MCF 10A (cell line): ENCODE data around the gene HIC2. TPM values are rescaled to one million over a fixed set of nuclear protein-coding genes. Genes with fewer than 3 reads are reported as not detected.
"Not testable (repeated sequence)": the region's sequence is repeated elsewhere in the genome, so short reads cannot be mapped to it uniquely, and the experiment has no call there.

Source experiments
- BruUV-seq: library from RNA; stranded (reverse); fragments of 400-500 nt; replicated peaks from 2 replicates; lab custom pipeline; 2021; lab: Mats Ljungman, UMichigan
- CTCF ChIA-PET: fragments of 300-600 bp; sonication (Branson Sonifier 250); formaldehyde crosslinking; extraction: SDS; loops from one replicate; lab custom pipeline; 2021; ENCODE audit warnings: antibody characterized with exemption, inconsistent platforms; lab: Yijun Ruan, JAX
- POLR2A ChIA-PET: fragments of 300-600, 350-650 bp; sonication (Branson Sonifier 250); formaldehyde crosslinking; extraction: SDS; loops from one replicate; lab custom pipeline; 2020; ENCODE audit warnings: antibody characterized with exemption, inconsistent platforms; lab: Yijun Ruan, JAX
- DNase-seq: peaks from one replicate; pipeline ENCODE4 v3.0.0-alpha.2; 2018; ENCODE audit not compliant: unreplicated experiment
- H3K27ac Mint-ChIP-seq: one replicate; pipeline ENCODE4 v1.8.0; 2022; ENCODE audit warnings: mild to moderate bottlenecking, low read depth, mixed read lengths; ENCODE audit not compliant: unreplicated experiment
- H3K27me3 Mint-ChIP-seq: one replicate; pipeline ENCODE4 v1.8.0; 2022; ENCODE audit warnings: mixed read lengths; ENCODE audit not compliant: insufficient read depth, unreplicated experiment
- H3K36me3 Mint-ChIP-seq: one replicate; pipeline ENCODE4 v1.8.0; 2022; ENCODE audit warnings: mild to moderate bottlenecking, moderate library complexity, mixed read lengths; ENCODE audit not compliant: insufficient read depth, unreplicated experiment
- H3K4me1 Mint-ChIP-seq: one replicate; pipeline ENCODE4 v1.8.0; 2022; ENCODE audit warnings: mixed read lengths; ENCODE audit not compliant: insufficient read depth, unreplicated experiment
- H3K4me3 Mint-ChIP-seq: one replicate; pipeline ENCODE4 v1.8.0; 2022; ENCODE audit warnings: mild to moderate bottlenecking, moderate library complexity, mixed read lengths; ENCODE audit not compliant: unreplicated experiment
- H3K9me3 Mint-ChIP-seq: one replicate; pipeline ENCODE4 v1.8.0; 2022; ENCODE audit warnings: mixed read lengths; ENCODE audit not compliant: unreplicated experiment
- intact Hi-C: fragments of 100-400 bp; cut with micrococcal nuclease; formaldehyde crosslinking; loops from 2 replicates; pipeline ENCODE4 v1.14.1; 2022
- total RNA-seq: library from RNA; stranded (reverse); gene quantifications from 2 replicates; pipeline ENCODE4 v1.2.3, GENCODE V29; 2022

HIC2 gene
- total RNA-seq, 1 experiment from 2014 or later = 2.2 TPM

DNA sequence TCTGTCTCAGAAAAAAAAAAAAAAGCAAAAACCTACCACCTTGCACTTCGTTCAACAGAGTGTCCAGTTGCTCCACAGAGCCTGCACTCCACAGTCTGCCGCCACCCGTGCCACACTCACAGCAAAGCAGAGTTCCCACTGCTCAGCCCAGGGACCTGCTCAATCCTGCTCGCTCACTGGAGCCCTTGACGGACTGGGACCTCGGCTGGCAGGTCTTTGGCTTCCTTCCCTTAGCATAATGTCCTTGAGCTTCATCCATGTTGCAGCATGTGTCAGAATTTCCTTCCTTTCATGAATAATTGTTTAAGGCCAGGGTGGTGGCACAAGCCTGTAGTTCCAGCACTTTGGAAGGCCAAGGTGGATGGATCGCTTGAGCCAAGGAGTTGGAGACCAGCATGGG, 22.6 kb upstream of the HIC2 start:
- not testable (repeated sequence) for H3K36me3 Mint-ChIP-seq, H3K9me3 Mint-ChIP-seq, DNase-seq

DNA sequence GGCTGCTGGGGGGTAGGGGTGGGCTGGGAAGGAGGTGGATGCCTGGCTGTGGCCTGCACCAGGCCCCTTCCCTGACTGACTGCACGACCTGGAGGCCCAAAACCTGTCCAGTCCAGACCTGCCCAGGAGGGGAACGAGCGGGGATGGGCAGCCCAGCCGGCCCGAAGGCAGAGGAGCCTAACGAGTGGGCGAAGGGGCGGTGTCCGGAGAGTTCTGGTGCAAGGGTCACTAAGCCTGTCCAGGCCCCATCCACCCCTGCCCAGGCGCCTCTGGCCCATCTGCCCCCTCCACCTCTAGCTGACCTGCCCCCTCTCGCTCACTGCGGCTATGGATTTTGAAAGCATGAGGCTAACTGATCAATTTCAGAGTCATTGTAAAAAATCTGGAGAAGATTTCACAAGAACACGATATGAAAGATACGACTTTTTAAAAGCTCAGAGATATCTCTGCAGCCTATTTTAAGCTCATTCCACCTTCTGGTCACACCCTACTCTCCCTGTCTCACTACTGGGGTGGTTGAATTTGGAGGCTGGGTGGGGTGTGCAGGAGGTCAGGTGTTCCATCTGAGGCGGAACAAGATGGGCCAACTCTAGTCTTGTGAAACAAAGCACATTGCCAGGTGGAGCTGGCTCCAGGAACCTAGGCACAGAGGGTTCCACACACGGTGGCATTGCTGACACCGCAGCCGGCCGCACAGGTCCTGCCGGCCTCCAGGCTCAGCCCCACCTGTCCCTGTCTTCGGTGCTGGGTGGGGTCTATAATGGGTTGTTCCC, 15.8 kb upstream of the HIC2 start:
- H3K27ac Mint-ChIP-seq, BruUV-seq, H3K36me3 Mint-ChIP-seq, H3K27me3 Mint-ChIP-seq, POLR2A ChIA-PET, DNase-seq, intact Hi-C loops, H3K4me1 Mint-ChIP-seq, H3K4me3 Mint-ChIP-seq, H3K9me3 Mint-ChIP-seq, CTCF ChIA-PET: not testable (repeated sequence)

More for the DNA sequence above, 22.6 kb upstream of the HIC2 start:
- BruUV-seq, POLR2A ChIA-PET, H3K4me3 Mint-ChIP-seq, H3K27me3 Mint-ChIP-seq, CTCF ChIA-PET, H3K27ac Mint-ChIP-seq, intact Hi-C loops, H3K4me1 Mint-ChIP-seq: not testable (repeated sequence)

- H3K9me3 Mint-ChIP-seq, intact Hi-C loops, DNase-seq, H3K27me3 Mint-ChIP-seq, H3K4me3 Mint-ChIP-seq, BruUV-seq, POLR2A ChIA-PET, H3K36me3 Mint-ChIP-seq, H3K4me1 Mint-ChIP-seq, H3K27ac Mint-ChIP-seq, CTCF ChIA-PET: not testable (repeated sequence)
Observed at GRCh38 chr22:21402763-21403314, 14.3 kb upstream of the HIC2 start.

- intact Hi-C loops, H3K36me3 Mint-ChIP-seq, BruUV-seq, POLR2A ChIA-PET, H3K9me3 Mint-ChIP-seq, CTCF ChIA-PET, H3K27me3 Mint-ChIP-seq, H3K4me3 Mint-ChIP-seq, H3K4me1 Mint-ChIP-seq, H3K27ac Mint-ChIP-seq, DNase-seq: not testable (repeated sequence)
Observed at GRCh38 chr22:21407139-21407538, 10.0 kb upstream of the HIC2 start.

- H3K36me3 Mint-ChIP-seq, DNase-seq, H3K9me3 Mint-ChIP-seq, intact Hi-C loops, H3K27ac Mint-ChIP-seq, H3K27me3 Mint-ChIP-seq, H3K4me1 Mint-ChIP-seq, BruUV-seq, CTCF ChIA-PET, H3K4me3 Mint-ChIP-seq, POLR2A ChIA-PET: not testable (repeated sequence)
Observed at GRCh38 chr22:21407792-21408191, 9.4 kb upstream of the HIC2 start.

- BruUV-seq, H3K4me1 Mint-ChIP-seq, H3K4me3 Mint-ChIP-seq, DNase-seq, H3K27me3 Mint-ChIP-seq, H3K27ac Mint-ChIP-seq, H3K36me3 Mint-ChIP-seq, H3K9me3 Mint-ChIP-seq, POLR2A ChIA-PET, intact Hi-C loops, CTCF ChIA-PET: not testable (repeated sequence)
Observed at GRCh38 chr22:21416375-21416774, 796 bp upstream of the HIC2 start.

DNA sequence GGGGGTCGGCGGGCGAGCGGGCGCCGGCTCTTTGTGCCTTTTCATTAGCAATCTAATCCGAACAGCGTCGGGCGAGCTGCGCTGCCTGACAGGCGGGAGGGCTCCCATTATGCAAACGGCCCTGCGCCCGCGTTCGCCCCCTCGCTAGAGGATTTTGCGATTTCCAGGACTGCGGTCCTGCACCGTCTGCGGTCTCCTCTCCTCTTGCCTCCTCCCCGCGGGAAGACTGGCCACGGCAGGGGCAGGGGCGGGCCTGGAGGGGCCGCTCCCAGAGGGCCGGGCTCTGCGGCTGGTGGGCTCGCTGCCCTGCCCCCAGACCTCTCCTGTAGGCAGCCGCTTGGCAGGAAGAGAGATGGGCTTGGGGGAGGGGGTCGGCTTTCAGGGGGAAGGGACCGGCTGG, 682 bp downstream of the HIC2 start:
- CTCF ChIA-PET, intact Hi-C loops, H3K27me3 Mint-ChIP-seq, BruUV-seq, H3K36me3 Mint-ChIP-seq, H3K4me3 Mint-ChIP-seq, H3K4me1 Mint-ChIP-seq, DNase-seq, H3K27ac Mint-ChIP-seq, H3K9me3 Mint-ChIP-seq, POLR2A ChIA-PET: not testable (repeated sequence)

GRCh38 chr22:21418974-21419638, 1.9 kb downstream of the HIC2 start:
- BruUV-seq = TSS peak; percentile 76

DNA sequence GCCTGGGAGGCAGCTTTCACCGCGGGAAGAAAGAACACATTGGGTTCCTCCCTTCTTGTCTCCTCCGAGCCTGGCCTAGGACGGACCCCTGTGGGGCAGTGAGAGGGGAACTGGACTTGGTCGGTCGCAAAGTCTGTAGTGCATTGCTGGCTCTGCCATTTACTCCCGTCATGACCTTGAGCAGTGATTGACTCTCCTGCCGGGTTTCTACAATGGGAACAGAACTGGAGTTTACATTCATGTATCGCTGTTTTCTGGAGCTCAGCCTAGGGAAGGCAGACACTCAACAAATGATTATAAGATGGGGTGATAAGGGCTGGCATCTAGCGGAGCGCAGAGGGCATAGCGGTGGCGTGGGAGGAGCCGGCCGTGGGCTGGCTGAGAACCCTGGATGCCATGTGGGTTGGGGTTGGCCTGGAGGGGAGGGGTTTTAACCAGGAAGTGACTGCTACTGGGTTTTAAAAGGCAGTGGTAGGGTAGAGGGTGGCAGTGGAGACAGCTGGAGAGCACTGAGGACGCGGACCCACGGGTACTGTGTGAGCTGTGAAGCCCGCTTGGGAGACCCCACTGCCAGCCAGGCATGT, 3.1 kb downstream of the HIC2 start:
- H3K4me1 Mint-ChIP-seq, H3K36me3 Mint-ChIP-seq, H3K27me3 Mint-ChIP-seq, POLR2A ChIA-PET, H3K27ac Mint-ChIP-seq, BruUV-seq, intact Hi-C loops, H3K4me3 Mint-ChIP-seq, CTCF ChIA-PET, DNase-seq, H3K9me3 Mint-ChIP-seq: not testable (repeated sequence)

More at GRCh38 chr22:21418974-21419638, 1.9 kb downstream of the HIC2 start:
- H3K27ac Mint-ChIP-seq, POLR2A ChIA-PET, H3K4me1 Mint-ChIP-seq, CTCF ChIA-PET, H3K9me3 Mint-ChIP-seq, H3K27me3 Mint-ChIP-seq, intact Hi-C loops, DNase-seq, H3K4me3 Mint-ChIP-seq, H3K36me3 Mint-ChIP-seq: not testable (repeated sequence)
